HG02642 (cell line): ENCODE data around the gene GNG13.
"Not testable (repeated sequence)": the region's sequence is repeated elsewhere in the genome, so short reads cannot be mapped to it uniquely, and the experiment has no call there.

Experiments
- ATAC-seq: cut with Tn5 transposase; IDR thresholded peaks from one replicate; pipeline ENCODE4 v1.9.1; 2021; ENCODE audit warnings: mild to moderate bottlenecking; ENCODE audit not compliant: unreplicated experiment, poor library complexity

Gene GNG13

GRCh38 chr16:782258-782657, 18.3 kb downstream of the GNG13 start:
- ATAC-seq = no peak

GRCh38 chr16:781346-782010, 19.1 kb downstream of the GNG13 start:
- no peak for ATAC-seq

GRCh38 chr16:780296-780695, 20.2 kb downstream of the GNG13 start:
- no peak for ATAC-seq

GRCh38 chr16:779561-779960, 21.0 kb downstream of the GNG13 start:
- no peak for ATAC-seq

GRCh38 chr16:778909-779527, 21.5 kb downstream of the GNG13 start:
- no peak for ATAC-seq

- ATAC-seq = no peak
These were observed 22.1 kb downstream of the GNG13 start for GRCh38 chr16:778447-778846.

- no peak for ATAC-seq
These were observed 22.7 kb downstream of the GNG13 start for GRCh38 chr16:777826-778225.

- ATAC-seq = no peak
These were observed 23.7 kb downstream of the GNG13 start for GRCh38 chr16:776824-777223.

- ATAC-seq = not testable (repeated sequence)
These were observed 24.2 kb downstream of the GNG13 start for GRCh38 chr16:776298-776697.

GRCh38 chr16:775236-775796, 25.2 kb downstream of the GNG13 start:
- no peak for ATAC-seq

GRCh38 chr16:774086-775001, 26.2 kb downstream of the GNG13 start:
- no peak for ATAC-seq

- ATAC-seq = no peak
These were observed 27.6 kb downstream of the GNG13 start for GRCh38 chr16:772959-773358.

- ATAC-seq = no peak
These were observed 30.1 kb downstream of the GNG13 start for GRCh38 chr16:770411-770810.

- no peak for ATAC-seq
These were observed 30.6 kb downstream of the GNG13 start for GRCh38 chr16:769934-770333.

GRCh38 chr16:769184-769784, 31.2 kb downstream of the GNG13 start:
- ATAC-seq = no peak

GRCh38 chr16:768428-768827, 32.1 kb downstream of the GNG13 start:
- ATAC-seq = no peak

- ATAC-seq = no peak
These were observed 32.7 kb downstream of the GNG13 start for GRCh38 chr16:767743-768235.

GRCh38 chr16:766820-767640, 33.5 kb downstream of the GNG13 start:
- ATAC-seq = no peak

GRCh38 chr16:766008-766819, 34.3 kb downstream of the GNG13 start:
- no peak for ATAC-seq
